ENCODE data around the gene STAT4.
A peak's percentile ranks its signal among the peaks of the same experiment; 100 is the strongest.

The STAT4 gene

GRCh38 chr2:191045141-191045540, 105.7 kb downstream of the STAT4 start:
- no peak for DNase-seq (ENCODE audit: low read depth in 3 of 3)

GRCh38 chr2:191043438-191043837, 107.4 kb downstream of the STAT4 start:
- DNase-seq (ENCODE audit: low read depth in 3 of 3): no peak

- no peak for DNase-seq (ENCODE audit: low read depth in 3 of 3)
Measured at GRCh38 chr2:191041418-191042161, 109.2 kb downstream of the STAT4 start.

- no peak for DNase-seq (ENCODE audit: low read depth in 3 of 3)
Measured at GRCh38 chr2:191039616-191040015, 111.2 kb downstream of the STAT4 start.

- DNase-seq (ENCODE audit: low read depth in 3 of 3): no peak
Measured at GRCh38 chr2:191038741-191039140, 112.1 kb downstream of the STAT4 start.

- DNase-seq (ENCODE audit: low read depth in 3 of 3): no peak
Measured at GRCh38 chr2:191038241-191038725, 112.5 kb downstream of the STAT4 start.

- DNase-seq (ENCODE audit: low read depth in 3 of 3): no peak
Measured at GRCh38 chr2:191037351-191037750, 113.4 kb downstream of the STAT4 start.

GRCh38 chr2:191036363-191036762, 114.4 kb downstream of the STAT4 start:
- DNase-seq (ENCODE audit: low read depth in 3 of 3): no peak

GRCh38 chr2:191032588-191033429, 118.0 kb downstream of the STAT4 start:
- DNase-seq (ENCODE audit: low read depth in 3 of 3): no peak

GRCh38 chr2:191031256-191031655, 119.5 kb downstream of the STAT4 start:
- DNase-seq (ENCODE audit: low read depth in 3 of 3): no peak

GRCh38 chr2:191030521-191031154, 120.2 kb downstream of the STAT4 start:
- DNase-seq (ENCODE audit: low read depth in 3 of 3): no peak

GRCh38 chr2:191029280-191029950, 121.4 kb downstream of the STAT4 start:
- DNase-seq (ENCODE audit: low read depth in 3 of 3): no peak

- DNase-seq (ENCODE audit: low read depth in 3 of 3): no peak
Measured at GRCh38 chr2:191026377-191026776, 124.4 kb downstream of the STAT4 start.

- no peak for DNase-seq (ENCODE audit: low read depth in 3 of 3)
Measured at GRCh38 chr2:191025135-191025534, 125.7 kb downstream of the STAT4 start.

GRCh38 chr2:191023235-191023679, 127.5 kb downstream of the STAT4 start:
- no peak for DNase-seq (ENCODE audit: low read depth in 3 of 3)

GRCh38 chr2:191020742-191021381, 129.9 kb downstream of the STAT4 start:
- peak in 1 of 3 experiments; percentile 44 for DNase-seq (ENCODE audit: low read depth in 3 of 3)

GRCh38 chr2:191020221-191020741, 130.5 kb downstream of the STAT4 start:
- DNase-seq (ENCODE audit: low read depth in 3 of 3): peak; percentile 82 to 92 (median 88)

GRCh38 chr2:191019376-191019775, 131.4 kb downstream of the STAT4 start:
- DNase-seq (ENCODE audit: low read depth in 3 of 3): no peak

- no peak for DNase-seq (ENCODE audit: low read depth in 3 of 3)
Measured at GRCh38 chr2:191018643-191019119, 132.1 kb downstream of the STAT4 start.

- DNase-seq (ENCODE audit: low read depth in 3 of 3): no peak
Measured at GRCh38 chr2:191018048-191018447, 132.7 kb downstream of the STAT4 start.

GRCh38 chr2:191015831-191016230, 135.0 kb downstream of the STAT4 start:
- no peak for DNase-seq (ENCODE audit: low read depth in 3 of 3)
